NB4 (cell line): Measurements from ENCODE around the gene CTNNA3.

Source experiments
- DNase-seq: peaks from one replicate; pipeline ENCODE4 v3.0.0; 2010; ENCODE audit warnings: low read depth
- H3K4me3 ChIP-seq: one replicate; pipeline ENCODE4 v1.5.1; 2011; ENCODE audit warnings: mild to moderate bottlenecking, low read depth, low read length, moderate library complexity
- CTCF ChIP-seq: IDR thresholded peaks from one replicate; pipeline ENCODE4 v1.5.1; 2012; ENCODE audit warnings: low read depth, low read length
- MAX ChIP-seq: IDR thresholded peaks from 2 replicates; pipeline ENCODE4 v1.6.1; 2011; ENCODE audit warnings: low read depth, low read length
- MYC ChIP-seq: IDR thresholded peaks from 2 replicates; pipeline ENCODE4 v1.6.1; 2011; ENCODE audit warnings: low read depth, low read length
- POLR2A ChIP-seq: IDR thresholded peaks from 2 replicates; pipeline ENCODE4 v1.6.1; 2011; ENCODE audit warnings: mild to moderate bottlenecking; ENCODE audit not compliant: insufficient read length; ENCODE audit errors: extremely low read depth

Gene CTNNA3

GRCh38 chr10:67553254-67553653 lies 142.7 kb downstream of the CTNNA3 start:
- no peak for DNase-seq
- TF ChIP-seq MAX (no peak), POLR2A (no peak), MYC (no peak), CTCF (no peak)
- H3K4me3 ChIP-seq, result no peak overlapping the region

GRCh38 chr10:67550838-67551402 lies 145.1 kb downstream of the CTNNA3 start:
- TF ChIP-seq CTCF (no peak), MYC (no peak), POLR2A (no peak), MAX (no peak)

GRCh38 chr10:67550046-67550445 lies 145.9 kb downstream of the CTNNA3 start:
- no peak overlapping the region for H3K4me3 ChIP-seq
- no peak for TF ChIP-seq MYC
- TF ChIP-seq MAX, result no peak
- no peak for TF ChIP-seq CTCF
- TF ChIP-seq POLR2A, result no peak
- DNase-seq, result no peak

More at GRCh38 chr10:67550838-67551402, 145.1 kb downstream of the CTNNA3 start:
- DNase-seq, result no peak
- H3K4me3 ChIP-seq, result no peak overlapping the region

- H3K4me3 ChIP-seq, result no peak overlapping the region
- no peak for TF ChIP-seq CTCF
- TF ChIP-seq MAX, result no peak
- TF ChIP-seq MYC, result no peak
- TF ChIP-seq POLR2A, result no peak
- DNase-seq, result no peak
These were observed 146.6 kb downstream of the CTNNA3 start for GRCh38 chr10:67549390-67549789.

- no peak overlapping the region for H3K4me3 ChIP-seq
- no peak for TF ChIP-seq MAX
- TF ChIP-seq CTCF, result no peak
- no peak for TF ChIP-seq MYC
- no peak for TF ChIP-seq POLR2A
- no peak for DNase-seq
These were observed 154.6 kb downstream of the CTNNA3 start for GRCh38 chr10:67541411-67541810.

- TF ChIP-seq MYC (no peak), MAX (no peak), CTCF (no peak), POLR2A (no peak)
- DNase-seq, result no peak
- no peak overlapping the region for H3K4me3 ChIP-seq
These were observed 156.7 kb downstream of the CTNNA3 start for GRCh38 chr10:67539312-67539711.
